Lung (tissue), 12 donors: Measurements from ENCODE around the gene RRP8. TPM values are rescaled to one million over a fixed set of nuclear protein-coding genes. Genes with fewer than 3 reads are reported as not detected.

ENCODE experiments used
- ATAC-seq: fragments of 200-7000 bp; cut with Tn5 transposase; one replicate; pipeline ENCODE4 v1.9.1; 2020; ENCODE audit warnings: moderate number of reproducible peaks; ENCODE audit not compliant: insufficient read depth, low FRiP score
- DNase-seq, 3 donors: peaks; one replicate each; pipeline ENCODE4 v3.0.0-alpha.2; 2013 to 2017
- H3K27ac ChIP-seq, 2 donors: one replicate each; pipeline ENCODE4 v1.5.1; 2013; ENCODE audit warnings: mild to moderate bottlenecking in 2 of 2, moderate library complexity in 2 of 2, control low read depth in 1 of 2, inconsistent platforms in 1 of 2, low read depth in 1 of 2, low read length in 1 of 2
- H3K27me3 ChIP-seq, 3 donors: one replicate each; pipeline ENCODE4 v1.5.1; 2013; ENCODE audit warnings: low read length in 2 of 3; ENCODE audit not compliant: control insufficient read depth in 3 of 3, insufficient read depth in 3 of 3
- H3K36me3 ChIP-seq, 4 donors: one replicate each; pipeline ENCODE4 v1.5.1; 2013; ENCODE audit warnings: low read length in 4 of 4, mild to moderate bottlenecking in 1 of 4, moderate library complexity in 1 of 4; ENCODE audit not compliant: control insufficient read depth in 4 of 4, insufficient read depth in 4 of 4
- H3K4me1 ChIP-seq, 5 donors: one replicate each; pipeline ENCODE4 v1.5.1; 2013; ENCODE audit warnings: low read length in 5 of 5, mild to moderate bottlenecking in 2 of 5, moderate library complexity in 1 of 5; ENCODE audit not compliant: control insufficient read depth in 5 of 5, insufficient read depth in 5 of 5
- H3K4me3 ChIP-seq: one replicate; pipeline ENCODE4 v1.5.1; 2013; ENCODE audit warnings: mild to moderate bottlenecking, control low read depth, moderate library complexity
- H3K9ac ChIP-seq, 2 donors: one replicate each; pipeline ENCODE4 v1.5.1; 2013; ENCODE audit warnings: low read length in 2 of 2, control low read depth in 1 of 2; ENCODE audit not compliant: insufficient read depth in 1 of 2
- H3K9me3 ChIP-seq, 4 donors: one replicate each; pipeline ENCODE4 v1.5.1; 2013; ENCODE audit warnings: low read length in 3 of 4, mild to moderate bottlenecking in 1 of 4, moderate library complexity in 1 of 4; ENCODE audit not compliant: control insufficient read depth in 4 of 4, insufficient read depth in 3 of 4
- WGBS, 2 donors: extraction: QIAGEN DNeasy Blood & Tissue Kit; methylation state at CpG; one replicate each; pipeline ENCODE4 v1.1.7; 2013; 5-methylcytosine and 5-hydroxymethylcytosine counted together
- polyA plus RNA-seq, 2 donors: library from polyadenylated mRNA; stranded (reverse); fragments of 200-250 nt; gene quantifications; one replicate each; pipeline ENCODE4 v1.2.1, GENCODE V29; 2013
- total RNA-seq, 2 donors: library from RNA; depleted of rRNA in 1 of 2; stranded (reverse); fragments of >200 nt in 1 of 2; gene quantifications; one replicate each; pipeline ENCODE4 v1.2.1, GENCODE V29; 2014 to 2021
- TF ChIP-seq, protein P1 (sequence below): IDR thresholded peaks from 2 replicates; pipeline ENCODE4 v1.5.1; 2012; ENCODE audit warnings: mild to moderate bottlenecking; ENCODE audit errors: control extremely low read depth, extremely low read depth
- donor health status: control.
- donor health status: control.
- donor health status: Bipolar disorder and iron deficiency.
- donor health status: healthy.
- donor health status: DM: yes; HTN: yes; CAD: no.

The RRP8 gene
- total and polyA plus RNA-seq, 4 donors, result 15.0 to 19.1 (median 16.8) TPM

DNA sequence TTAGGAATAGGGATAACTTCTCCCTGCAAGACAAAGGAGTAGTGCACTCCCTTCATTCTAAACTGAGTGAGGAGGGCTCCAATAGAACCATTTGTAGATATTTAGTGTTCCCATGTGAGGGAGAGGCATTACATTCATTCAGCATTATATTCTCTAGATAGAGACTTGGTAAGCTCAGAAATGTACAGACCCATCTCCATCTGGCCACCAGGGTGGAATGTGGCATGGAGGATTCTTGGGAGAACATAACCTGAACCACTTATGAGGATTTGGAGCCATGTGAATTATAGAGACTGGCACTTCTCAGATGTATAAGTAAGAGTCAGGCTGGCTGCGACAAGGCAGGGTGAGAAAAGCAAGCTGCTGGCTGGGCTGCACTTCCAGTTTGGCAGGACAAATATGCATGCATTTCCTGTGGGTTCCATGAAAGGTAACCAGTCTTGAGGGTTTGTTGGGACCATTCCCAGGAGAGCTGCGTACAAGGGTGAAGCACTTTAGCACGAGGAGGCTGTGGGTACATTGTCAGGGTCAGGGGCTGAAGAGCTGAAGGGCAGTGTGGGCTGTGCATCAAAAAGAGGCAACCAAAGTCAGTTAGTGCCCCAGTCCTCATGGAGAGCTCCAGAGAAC is 9.2 kb downstream of the RRP8 start:
- Histone ChIP-seq H3K9me3 (no peaks in the 10 kb centered on the region), H3K4me1 (peaks cover 0 to 34% (median 0%) of the 10 kb centered on the region in 5 donors), H3K4me3 (no peak overlapping the region), H3K9ac (no peak overlapping the region), H3K27me3 (no peaks in the 10 kb centered on the region), H3K36me3 (peaks cover 11 to 33% (median 16%) of the 10 kb centered on the region in 4 donors), H3K27ac (peak overlapping the region in 1 of 2 donors; percentile 10)
- WGBS, 2 donors, result 62 to 88% methylated on average over 3 of the region's 3 CpGs
- TF ChIP-seq, protein P1, sequence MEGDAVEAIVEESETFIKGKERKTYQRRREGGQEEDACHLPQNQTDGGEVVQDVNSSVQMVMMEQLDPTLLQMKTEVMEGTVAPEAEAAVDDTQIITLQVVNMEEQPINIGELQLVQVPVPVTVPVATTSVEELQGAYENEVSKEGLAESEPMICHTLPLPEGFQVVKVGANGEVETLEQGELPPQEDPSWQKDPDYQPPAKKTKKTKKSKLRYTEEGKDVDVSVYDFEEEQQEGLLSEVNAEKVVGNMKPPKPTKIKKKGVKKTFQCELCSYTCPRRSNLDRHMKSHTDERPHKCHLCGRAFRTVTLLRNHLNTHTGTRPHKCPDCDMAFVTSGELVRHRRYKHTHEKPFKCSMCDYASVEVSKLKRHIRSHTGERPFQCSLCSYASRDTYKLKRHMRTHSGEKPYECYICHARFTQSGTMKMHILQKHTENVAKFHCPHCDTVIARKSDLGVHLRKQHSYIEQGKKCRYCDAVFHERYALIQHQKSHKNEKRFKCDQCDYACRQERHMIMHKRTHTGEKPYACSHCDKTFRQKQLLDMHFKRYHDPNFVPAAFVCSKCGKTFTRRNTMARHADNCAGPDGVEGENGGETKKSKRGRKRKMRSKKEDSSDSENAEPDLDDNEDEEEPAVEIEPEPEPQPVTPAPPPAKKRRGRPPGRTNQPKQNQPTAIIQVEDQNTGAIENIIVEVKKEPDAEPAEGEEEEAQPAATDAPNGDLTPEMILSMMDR, result no peak
- DNase-seq (no peak), ATAC-seq (no peak)

DNA sequence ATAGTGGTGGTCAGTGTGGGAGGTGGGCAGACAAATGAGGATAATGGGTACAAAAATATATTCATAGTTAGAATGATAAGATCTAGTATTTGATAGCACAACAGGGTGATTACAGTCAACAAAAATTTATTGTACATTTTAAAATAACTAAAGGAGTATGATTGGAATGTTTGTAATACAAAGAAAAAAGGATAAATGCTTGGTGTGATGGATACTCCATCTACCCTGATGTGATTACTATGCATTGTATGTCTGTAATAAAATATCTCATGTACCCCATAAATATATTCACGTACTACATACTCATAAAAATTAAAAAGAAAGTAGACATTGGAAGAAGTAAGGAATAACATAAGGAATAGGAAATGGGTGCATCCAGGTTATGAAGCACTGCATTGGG is 15.4 kb downstream of the RRP8 start:
- Histone ChIP-seq H3K9me3 (peaks cover 0 to 5% (median 1%) of the 10 kb centered on the region in 4 donors), H3K36me3 (peaks cover 0 to 5% (median 2%) of the 10 kb centered on the region in 4 donors), H3K27me3 (no peaks in the 10 kb centered on the region), H3K9ac (no peak overlapping the region), H3K4me1 (peaks cover 0 to 3% (median 0%) of the 10 kb centered on the region in 5 donors), H3K27ac (no peak overlapping the region), H3K4me3 (no peak overlapping the region)
- TF ChIP-seq, protein P1, result no peak
- DNase-seq (no peak), ATAC-seq (no peak)
- WGBS, 2 donors, result 97 to 100% methylated on average over 1 of the region's 1 CpG

DNA sequence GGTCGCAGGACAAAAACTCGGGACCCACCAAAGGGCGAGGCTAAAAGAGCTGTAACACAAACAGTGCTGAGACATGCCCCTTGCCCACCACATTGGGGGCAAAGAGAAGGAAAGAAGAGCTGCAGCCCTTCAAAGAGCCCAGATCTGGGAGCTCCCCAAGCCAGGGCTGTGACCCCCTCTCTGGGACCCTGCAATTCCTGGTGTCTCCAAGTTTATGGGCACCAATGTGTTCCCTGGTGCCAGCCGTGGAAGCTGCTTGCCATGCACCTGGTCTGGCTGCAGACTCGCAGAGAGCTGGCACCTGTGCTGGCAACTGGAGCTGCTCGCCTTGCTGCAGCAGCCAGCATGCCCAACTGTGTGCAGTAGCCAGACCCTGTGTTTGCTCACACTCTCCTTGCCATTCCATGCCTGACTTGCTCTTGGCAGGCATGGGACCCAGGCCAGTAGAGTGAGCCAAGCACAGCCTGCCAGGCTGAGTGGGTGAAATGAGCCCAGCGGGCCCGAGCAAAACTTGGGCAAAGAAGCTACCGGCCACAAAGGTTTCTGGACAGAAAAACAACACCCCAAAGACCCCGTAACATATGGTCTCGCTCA is 16.0 kb downstream of the RRP8 start:
- Histone ChIP-seq H3K9ac (no peak overlapping the region), H3K36me3 (peaks cover 0 to 4% (median 1%) of the 10 kb centered on the region in 4 donors), H3K9me3 (peaks cover 0 to 5% (median 1%) of the 10 kb centered on the region in 4 donors), H3K27ac (no peak overlapping the region), H3K4me1 (no peaks in the 10 kb centered on the region), H3K4me3 (no peak overlapping the region), H3K27me3 (no peaks in the 10 kb centered on the region)
- ATAC-seq (no peak), DNase-seq (no peak)
- TF ChIP-seq, protein P1, result no peak
- WGBS, 2 donors, result 92 to 97% methylated on average over 11 of the region's 11 CpGs
